ENCODE measurements around the gene MOB1A.

The MOB1A gene

DNA sequence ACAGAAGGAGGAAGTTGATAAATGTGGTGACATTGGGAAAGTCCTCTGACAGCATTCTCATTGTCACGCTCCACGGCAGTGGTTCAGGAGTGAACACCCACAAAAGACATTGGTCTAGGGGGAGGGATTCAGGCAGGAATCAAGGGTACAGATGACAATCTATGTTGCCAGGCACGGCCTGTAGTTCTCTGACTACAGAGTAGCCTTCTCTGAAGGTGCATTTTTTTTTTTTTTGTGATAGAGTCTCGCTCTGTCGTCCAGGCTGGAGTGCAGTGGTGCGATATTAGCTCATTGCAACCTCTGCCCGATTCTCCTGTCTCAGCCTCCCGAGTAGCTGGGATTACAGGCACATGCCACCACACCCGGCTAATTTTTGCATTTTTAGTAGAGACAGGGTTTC is 7.4 kb upstream of the MOB1A start:
- DNase-seq (ENCODE audit: low read depth): peak; percentile 99
- H3K4me3 ChIP-seq (ENCODE audit: low read depth, low read length): peak overlapping the region; percentile 13
- TF ChIP-seq, protein P1, sequence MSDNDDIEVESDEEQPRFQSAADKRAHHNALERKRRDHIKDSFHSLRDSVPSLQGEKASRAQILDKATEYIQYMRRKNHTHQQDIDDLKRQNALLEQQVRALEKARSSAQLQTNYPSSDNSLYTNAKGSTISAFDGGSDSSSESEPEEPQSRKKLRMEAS (IDR thresholded peaks at IDR 0.05; ENCODE audit: low read depth, low read length): peak; percentile 63
- TF ChIP-seq, protein P2, sequence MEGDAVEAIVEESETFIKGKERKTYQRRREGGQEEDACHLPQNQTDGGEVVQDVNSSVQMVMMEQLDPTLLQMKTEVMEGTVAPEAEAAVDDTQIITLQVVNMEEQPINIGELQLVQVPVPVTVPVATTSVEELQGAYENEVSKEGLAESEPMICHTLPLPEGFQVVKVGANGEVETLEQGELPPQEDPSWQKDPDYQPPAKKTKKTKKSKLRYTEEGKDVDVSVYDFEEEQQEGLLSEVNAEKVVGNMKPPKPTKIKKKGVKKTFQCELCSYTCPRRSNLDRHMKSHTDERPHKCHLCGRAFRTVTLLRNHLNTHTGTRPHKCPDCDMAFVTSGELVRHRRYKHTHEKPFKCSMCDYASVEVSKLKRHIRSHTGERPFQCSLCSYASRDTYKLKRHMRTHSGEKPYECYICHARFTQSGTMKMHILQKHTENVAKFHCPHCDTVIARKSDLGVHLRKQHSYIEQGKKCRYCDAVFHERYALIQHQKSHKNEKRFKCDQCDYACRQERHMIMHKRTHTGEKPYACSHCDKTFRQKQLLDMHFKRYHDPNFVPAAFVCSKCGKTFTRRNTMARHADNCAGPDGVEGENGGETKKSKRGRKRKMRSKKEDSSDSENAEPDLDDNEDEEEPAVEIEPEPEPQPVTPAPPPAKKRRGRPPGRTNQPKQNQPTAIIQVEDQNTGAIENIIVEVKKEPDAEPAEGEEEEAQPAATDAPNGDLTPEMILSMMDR (IDR thresholded peaks at IDR 0.05; ENCODE audit: low read depth, low read length): no peak
- peak; percentile 57 for TF ChIP-seq MYC (IDR thresholded peaks at IDR 0.05; ENCODE audit: low read depth, low read length)
- no peak for TF ChIP-seq POLR2A (IDR thresholded peaks at IDR 0.05; ENCODE audit: extremely low read depth, insufficient read length)

DNA sequence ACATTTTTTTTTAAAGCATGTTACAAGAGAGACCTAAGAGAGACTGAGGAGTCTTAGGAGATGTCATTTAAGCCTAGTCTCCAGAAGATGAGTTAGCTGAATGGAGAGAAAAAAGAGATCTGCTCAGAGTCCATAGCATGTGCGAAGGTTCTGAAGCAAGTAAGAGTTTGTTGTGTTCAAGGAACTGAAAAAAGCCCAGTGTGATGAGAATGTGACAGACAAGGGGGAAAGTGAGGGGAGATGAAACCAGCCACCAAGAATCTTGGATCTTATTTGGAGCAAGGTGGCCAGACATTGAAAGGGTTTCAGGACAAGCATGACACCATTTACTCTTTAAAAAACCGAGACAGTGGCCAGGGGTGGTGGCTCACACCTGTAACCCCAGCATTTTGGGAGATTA is 5.2 kb upstream of the MOB1A start:
- DNase-seq (ENCODE audit: low read depth): no peak
- no peak overlapping the region for H3K4me3 ChIP-seq (ENCODE audit: low read depth, low read length)
- TF ChIP-seq MYC (IDR thresholded peaks at IDR 0.05; ENCODE audit: low read depth, low read length) (no peak), POLR2A (IDR thresholded peaks at IDR 0.05; ENCODE audit: extremely low read depth, insufficient read length) (no peak)
- TF ChIP-seq, protein P1 (IDR thresholded peaks at IDR 0.05; ENCODE audit: low read depth, low read length): no peak
- TF ChIP-seq, protein P2 (IDR thresholded peaks at IDR 0.05; ENCODE audit: low read depth, low read length): no peak

DNA sequence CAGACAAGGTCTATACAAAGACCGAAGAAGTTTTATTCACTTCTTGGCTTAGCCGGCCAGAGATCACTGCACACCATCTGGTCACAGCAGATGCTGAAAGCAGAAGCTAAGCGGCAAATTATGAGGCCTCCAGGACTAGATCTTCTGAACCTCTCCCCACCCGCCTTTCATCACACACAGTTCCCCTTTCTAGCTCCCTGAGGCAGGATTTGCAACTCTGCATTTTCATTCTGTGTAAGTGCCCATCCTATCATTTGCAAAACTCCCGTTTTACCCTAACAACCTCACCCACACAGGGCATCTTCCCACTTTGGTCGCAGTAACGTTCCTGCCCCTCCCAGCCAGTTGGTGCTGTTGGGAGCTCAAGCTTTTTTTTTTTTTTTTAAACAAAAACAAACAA is 3.1 kb upstream of the MOB1A start:
- H3K4me3 ChIP-seq (ENCODE audit: low read depth, low read length): peak overlapping the region; percentile 35
- TF ChIP-seq MYC (IDR thresholded peaks at IDR 0.05; ENCODE audit: low read depth, low read length) (peak; percentile 29; the same call in 1 of the 2 replicates), POLR2A (IDR thresholded peaks at IDR 0.05; ENCODE audit: extremely low read depth, insufficient read length) (no peak)
- TF ChIP-seq, protein P2 (IDR thresholded peaks at IDR 0.05; ENCODE audit: low read depth, low read length): no peak
- TF ChIP-seq, protein P1 (IDR thresholded peaks at IDR 0.05; ENCODE audit: low read depth, low read length): peak; percentile 37; the same call in 1 of the 2 replicates

DNA sequence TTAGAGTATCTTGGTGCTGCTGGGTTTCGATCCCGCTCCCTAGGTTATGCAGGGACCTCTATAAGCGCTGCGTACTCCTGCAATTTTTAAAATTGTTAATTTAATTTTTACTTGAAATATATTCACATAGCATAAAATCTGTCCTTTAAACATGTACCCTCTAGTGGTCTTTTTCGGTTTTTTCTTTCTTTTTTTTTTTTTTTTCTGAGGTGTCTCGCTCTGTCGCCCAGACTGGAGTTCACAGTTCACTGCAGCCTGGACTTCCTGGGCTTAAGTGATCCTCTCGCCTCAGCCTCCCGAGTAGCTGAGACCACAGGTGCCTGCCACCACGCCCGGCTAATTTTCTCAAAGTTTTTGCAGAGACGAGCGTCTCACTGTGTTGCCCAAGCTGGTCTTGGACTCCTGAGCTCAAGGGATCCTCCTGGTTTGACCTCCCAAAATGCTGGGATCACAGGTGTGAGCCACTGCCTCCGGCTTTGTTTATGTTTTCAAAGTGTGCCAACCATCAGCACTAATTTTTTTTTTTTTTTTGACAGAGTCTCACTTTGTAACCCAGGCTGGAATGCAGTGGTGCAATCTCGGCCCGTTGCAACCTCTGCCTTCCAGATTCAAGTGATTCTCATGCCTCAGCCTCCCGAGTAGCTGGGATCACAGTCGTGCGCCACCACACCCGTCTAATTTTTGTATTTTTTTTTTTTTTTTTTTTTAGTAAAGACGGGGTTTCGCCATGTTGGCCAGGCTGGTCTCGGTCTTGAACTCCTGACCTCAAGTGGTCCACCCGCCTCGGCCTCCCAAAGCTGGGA is 585 bp upstream of the MOB1A start:
- TF ChIP-seq, protein P2 (IDR thresholded peaks at IDR 0.05; ENCODE audit: low read depth, low read length): no peak
- TF ChIP-seq, protein P1 (IDR thresholded peaks at IDR 0.05; ENCODE audit: low read depth, low read length): no peak
- TF ChIP-seq POLR2A (IDR thresholded peaks at IDR 0.05; ENCODE audit: extremely low read depth, insufficient read length) (no peak), MYC (IDR thresholded peaks at IDR 0.05; ENCODE audit: low read depth, low read length) (no peak)
- H3K4me3 ChIP-seq (ENCODE audit: low read depth, low read length): peak overlapping the region; percentile 42
- no peak for DNase-seq (ENCODE audit: low read depth)

More for the DNA sequence above, 3.1 kb upstream of the MOB1A start:
- peak; percentile 99 for DNase-seq (ENCODE audit: low read depth)

DNA sequence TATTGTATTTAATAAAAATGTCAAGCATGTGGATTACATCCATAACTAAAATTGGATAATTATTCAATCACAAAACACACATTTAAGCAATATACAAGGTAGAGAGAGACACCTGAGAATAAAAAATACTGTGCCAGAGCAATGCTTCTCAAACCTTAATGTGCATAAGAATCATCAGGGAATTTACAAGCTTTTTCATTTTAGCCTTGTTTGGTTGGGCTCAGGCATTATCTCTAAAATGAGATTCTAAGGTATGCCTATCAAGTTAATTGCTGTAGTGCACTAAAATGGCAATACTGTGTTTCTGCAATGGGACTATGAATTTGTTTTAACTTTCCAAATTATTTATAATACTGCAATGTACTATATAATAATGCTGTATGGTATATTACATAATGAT is 983 bp downstream of the MOB1A start:
- TF ChIP-seq, protein P1 (IDR thresholded peaks at IDR 0.05; ENCODE audit: low read depth, low read length): no peak
- TF ChIP-seq MYC (IDR thresholded peaks at IDR 0.05; ENCODE audit: low read depth, low read length) (no peak), POLR2A (IDR thresholded peaks at IDR 0.05; ENCODE audit: extremely low read depth, insufficient read length) (no peak)
- TF ChIP-seq, protein P2 (IDR thresholded peaks at IDR 0.05; ENCODE audit: low read depth, low read length): no peak
- no peak for DNase-seq (ENCODE audit: low read depth)
- peak overlapping the region; percentile 95 for H3K4me3 ChIP-seq (ENCODE audit: low read depth, low read length)
